HEK293T (cell line): Measurements from ENCODE around the gene RHOBTB3.

Source experiments
- ARNT ChIP-seq: fragments of 450-650 bp; IDR thresholded peaks from 2 replicates; pipeline ENCODE4 v1.6.1; 2017; ENCODE audit warnings: mild to moderate bottlenecking
- BHLHE40 ChIP-seq: fragments of 450-650 bp; IDR thresholded peaks from 2 replicates; pipeline ENCODE4 v1.6.1; 2016; ENCODE audit warnings: mild to moderate bottlenecking, moderate library complexity, borderline replicate concordance
- ELF4 ChIP-seq: fragments of 450-650 bp; IDR thresholded peaks from 2 replicates; pipeline ENCODE4 v1.6.1; 2017; ENCODE audit warnings: antibody characterized with exemption
- FOXA1 ChIP-seq: fragments of 450-650 bp; IDR thresholded peaks from 2 replicates; pipeline ENCODE4 v1.6.1; 2016; ENCODE audit warnings: mild to moderate bottlenecking
- FOXK2 ChIP-seq: fragments of 450-650 bp; IDR thresholded peaks from 2 replicates; pipeline ENCODE4 v1.6.1; 2016; ENCODE audit warnings: mild to moderate bottlenecking
- FOXM1 ChIP-seq: fragments of 450-650 bp; IDR thresholded peaks from 2 replicates; pipeline ENCODE4 v1.6.1; 2017; ENCODE audit warnings: mild to moderate bottlenecking, borderline replicate concordance
- HDGF ChIP-seq: fragments of 450-650 bp; IDR thresholded peaks from 2 replicates; pipeline ENCODE4 v1.6.1; 2017; ENCODE audit warnings: antibody characterized with exemption, borderline replicate concordance
- L3MBTL2 ChIP-seq: fragments of 450-650 bp; conservative IDR thresholded peaks from 2 replicates; pipeline ENCODE4 v1.6.1; 2016; ENCODE audit warnings: mild to moderate bottlenecking
- LEF1 ChIP-seq: fragments of 450-650 bp; IDR thresholded peaks from 2 replicates; pipeline ENCODE4 v1.6.1; 2017; ENCODE audit warnings: mild to moderate bottlenecking, borderline replicate concordance
- NFRKB ChIP-seq: fragments of 450-650 bp; IDR thresholded peaks from 2 replicates; pipeline ENCODE4 v1.6.1; 2016; ENCODE audit warnings: mild to moderate bottlenecking, moderate library complexity
- SUZ12 ChIP-seq: fragments of 450-650 bp; IDR thresholded peaks from 2 replicates; pipeline ENCODE4 v1.6.1; 2016; ENCODE audit warnings: mild to moderate bottlenecking
- TARDBP ChIP-seq: fragments of 450-650 bp; IDR thresholded peaks from 2 replicates; pipeline ENCODE4 v1.6.1; 2016
- ZNF384 ChIP-seq: fragments of 450-650 bp; IDR thresholded peaks from 2 replicates; pipeline ENCODE4 v1.6.1; 2016
- TF ChIP-seq, protein P1 (sequence below): fragments of 450-650 bp; IDR thresholded peaks from 2 replicates; pipeline ENCODE4 v1.6.1; 2016

DNA sequence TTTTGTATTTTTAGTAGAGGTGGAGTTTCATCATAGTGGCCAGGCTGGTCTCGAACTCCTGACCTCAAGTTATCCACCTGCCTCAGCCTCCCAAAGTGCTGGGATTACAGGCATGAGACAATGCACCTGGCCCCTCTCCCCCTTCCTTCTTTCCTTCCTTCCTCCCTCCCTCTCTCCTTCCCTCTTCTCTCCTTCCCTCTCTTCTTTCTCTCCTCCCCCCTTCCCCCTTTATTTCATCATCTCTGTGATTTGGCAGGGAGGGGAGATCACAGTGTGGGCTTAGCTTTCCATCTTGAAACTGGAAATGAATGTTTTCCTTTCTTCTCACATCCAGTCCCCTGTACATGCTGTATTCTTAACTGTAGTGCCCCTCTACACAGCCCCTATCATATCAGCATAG, 12.7 kb downstream of the RHOBTB3 start:
- TF ChIP-seq ELF4 (no peak), FOXM1 (no peak), TARDBP (no peak), SUZ12 (no peak), LEF1 (no peak), FOXK2 (no peak), ARNT (no peak), BHLHE40 (no peak), L3MBTL2 (no peak), FOXA1 (no peak), HDGF (no peak), NFRKB (no peak), ZNF384 (no peak)
- TF ChIP-seq, protein P1, sequence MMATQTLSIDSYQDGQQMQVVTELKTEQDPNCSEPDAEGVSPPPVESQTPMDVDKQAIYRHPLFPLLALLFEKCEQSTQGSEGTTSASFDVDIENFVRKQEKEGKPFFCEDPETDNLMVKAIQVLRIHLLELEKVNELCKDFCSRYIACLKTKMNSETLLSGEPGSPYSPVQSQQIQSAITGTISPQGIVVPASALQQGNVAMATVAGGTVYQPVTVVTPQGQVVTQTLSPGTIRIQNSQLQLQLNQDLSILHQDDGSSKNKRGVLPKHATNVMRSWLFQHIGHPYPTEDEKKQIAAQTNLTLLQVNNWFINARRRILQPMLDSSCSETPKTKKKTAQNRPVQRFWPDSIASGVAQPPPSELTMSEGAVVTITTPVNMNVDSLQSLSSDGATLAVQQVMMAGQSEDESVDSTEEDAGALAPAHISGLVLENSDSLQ: no peak
